DMS 273 (cell line): ENCODE measurements around the gene STK10.
A peak's percentile ranks its signal among the peaks of the same experiment; 100 is the strongest.
"Not testable (repeated sequence)": the region's sequence is repeated elsewhere in the genome, so short reads cannot be mapped to it uniquely, and the experiment has no call there.

Experiments used
- DNase-seq: peaks from one replicate; lab custom pipeline; 2025; ENCODE audit not compliant: unreplicated experiment; lab: John Stamatoyannopoulos, UW

The STK10 gene

DNA sequence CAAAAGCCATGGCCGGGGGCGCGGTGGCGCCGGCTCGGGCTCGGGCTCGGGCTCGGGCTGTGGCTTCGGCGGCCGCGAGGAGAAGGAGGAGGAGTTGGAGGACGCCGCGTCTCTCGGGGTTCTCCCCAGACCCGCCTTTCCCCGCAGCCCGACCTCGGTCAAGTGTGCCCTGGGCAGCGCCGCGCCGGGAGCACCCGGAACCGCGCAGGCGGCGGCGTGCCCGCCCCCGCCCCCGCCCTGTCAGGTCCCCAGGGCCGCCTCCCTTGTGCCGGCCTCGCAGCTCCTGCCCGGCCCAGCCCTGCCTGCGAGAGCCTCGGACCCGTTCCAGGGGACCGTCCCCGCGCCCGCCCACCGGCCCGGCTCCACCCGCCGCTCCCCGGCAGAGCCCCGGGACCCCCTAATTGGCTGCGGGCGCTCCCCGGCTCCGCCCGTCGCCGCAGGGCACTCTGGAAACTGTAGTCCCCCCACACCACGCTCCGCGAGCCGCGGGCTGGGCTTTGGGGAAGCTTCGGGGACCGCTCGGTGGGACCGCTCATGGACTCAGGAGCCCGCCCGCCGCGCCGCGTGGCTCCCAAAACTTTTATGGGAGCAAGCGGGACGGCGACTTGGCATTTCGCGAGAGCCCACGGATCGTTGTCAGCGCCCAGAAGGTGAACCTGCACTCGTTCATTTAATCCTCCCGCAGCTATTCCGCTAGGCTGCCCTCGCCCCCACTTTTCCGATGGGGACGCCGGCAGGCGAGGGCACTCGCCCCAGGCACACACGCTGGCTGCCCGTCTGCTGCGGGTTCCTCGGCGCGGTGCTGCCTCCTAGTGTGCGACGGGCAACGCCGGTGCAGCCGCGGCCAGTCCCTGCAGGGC lies at the start of gene STK10:
Gene STK10 (minus strand): TSS at position 192 of the 860 bp plus-strand sequence. CDS start 182 bp downstream, at position 10.
- peak; percentile 97 for DNase-seq

DNA sequence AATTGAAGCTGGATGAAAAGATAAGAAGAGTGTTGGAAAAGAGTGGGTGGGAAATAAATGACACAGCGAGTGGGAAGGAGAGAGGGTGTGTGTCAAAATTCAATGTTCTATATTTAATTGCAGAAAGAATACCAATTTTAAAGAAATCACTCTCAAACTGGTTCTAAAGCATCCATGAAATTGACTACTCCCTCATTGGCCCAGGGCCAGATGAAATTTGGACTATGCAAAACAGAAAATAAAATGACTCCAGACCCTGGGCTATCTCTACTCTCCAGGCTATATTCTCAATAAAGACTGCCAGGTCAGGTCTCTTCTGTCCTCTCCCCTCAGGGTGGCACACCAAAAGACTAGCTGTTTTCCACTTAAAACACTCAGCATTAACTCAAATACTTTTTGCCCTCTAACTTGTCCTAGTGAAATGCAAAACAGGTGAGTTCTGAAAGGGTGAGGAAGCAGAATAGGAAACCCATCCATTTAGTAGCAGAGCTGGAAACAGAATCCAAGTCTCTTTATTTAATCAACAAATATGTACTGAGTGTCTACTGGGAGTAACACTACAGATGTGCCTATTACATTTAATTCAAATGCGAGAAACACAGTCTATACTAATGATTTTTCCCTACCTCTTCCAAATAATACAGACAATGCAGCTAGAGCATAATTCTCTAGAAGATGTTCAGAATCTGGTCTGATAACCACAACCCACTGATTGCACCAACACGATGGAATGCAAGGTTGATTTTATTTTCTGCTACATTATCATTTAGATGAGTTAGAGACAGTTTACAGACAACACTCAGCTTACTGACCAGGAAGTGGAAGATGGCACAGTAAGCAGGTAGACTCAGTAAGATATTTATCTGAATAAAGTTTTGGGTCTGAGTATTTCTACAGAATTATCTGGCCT lies 48.1 kb upstream of the STK10 start:
- peak; percentile 32 for DNase-seq

DNA sequence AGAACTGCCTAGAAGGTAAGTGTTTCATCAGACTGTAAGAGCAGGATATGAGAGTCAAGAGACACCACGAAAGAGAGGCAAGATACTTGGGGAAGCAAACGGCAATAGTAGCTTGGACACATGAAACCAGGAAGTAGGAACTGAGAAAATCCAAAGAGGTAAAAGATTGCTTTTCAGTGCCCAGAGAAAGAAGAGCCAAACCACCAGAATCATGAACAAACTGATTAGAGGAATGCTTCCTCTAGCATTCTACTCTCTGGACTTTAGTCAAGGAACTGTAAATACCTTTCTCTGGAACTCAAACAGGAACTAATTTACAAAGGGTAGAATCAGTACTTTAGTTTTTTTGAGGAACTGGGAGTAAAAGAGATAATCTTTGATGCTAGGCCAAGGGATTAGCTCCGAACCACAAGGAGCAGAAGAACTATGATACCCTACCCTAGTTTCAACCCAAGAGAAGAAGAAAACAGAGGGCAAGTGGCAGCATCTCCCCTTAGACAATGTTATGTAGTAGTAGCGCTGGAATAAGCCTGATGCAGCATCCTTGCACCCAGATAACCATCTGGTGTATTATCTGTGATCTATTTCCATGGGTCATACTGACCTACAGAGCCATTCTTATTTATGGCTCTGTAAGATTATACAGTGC lies 47.2 kb upstream of the STK10 start:
- no peak for DNase-seq

DNA sequence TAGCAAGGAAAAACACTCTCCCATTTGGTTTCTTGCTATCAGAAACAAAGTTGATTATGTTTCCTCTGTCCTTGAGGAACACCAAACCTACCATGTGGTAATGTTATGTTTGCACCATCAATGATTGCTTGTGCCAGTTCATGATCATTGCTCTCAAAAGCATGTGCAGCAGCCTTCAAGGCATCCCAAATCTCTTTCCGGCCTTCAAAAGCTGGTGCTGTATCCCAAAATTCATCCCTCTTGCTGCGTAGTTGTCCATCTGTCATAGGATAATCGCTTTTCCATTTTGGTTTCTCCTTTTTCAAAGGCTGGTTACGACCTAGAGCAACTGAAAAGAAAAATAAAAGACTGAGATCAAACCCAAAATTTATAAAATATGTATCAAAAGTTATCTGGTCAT lies 46.0 kb upstream of the STK10 start:
- DNase-seq, result no peak

DNA sequence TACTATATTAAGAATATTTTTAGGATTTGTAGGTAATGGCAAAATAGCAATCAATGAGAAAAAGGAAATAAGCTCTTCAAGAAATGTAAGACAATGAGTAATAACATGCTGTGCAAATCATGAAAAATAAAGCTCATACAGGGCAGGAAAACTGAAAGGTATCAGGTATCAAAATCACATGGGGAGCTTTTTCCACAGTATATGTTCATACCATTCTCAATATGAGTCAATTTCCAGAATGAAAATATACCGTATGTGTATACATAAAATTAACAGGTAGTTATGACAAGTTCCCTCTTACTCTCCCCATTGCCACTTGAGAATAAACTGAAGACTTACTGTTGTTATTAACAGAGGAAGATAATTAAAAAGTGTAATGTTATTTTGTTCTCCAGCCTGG lies 41.9 kb upstream of the STK10 start:
- no peak for DNase-seq

DNA sequence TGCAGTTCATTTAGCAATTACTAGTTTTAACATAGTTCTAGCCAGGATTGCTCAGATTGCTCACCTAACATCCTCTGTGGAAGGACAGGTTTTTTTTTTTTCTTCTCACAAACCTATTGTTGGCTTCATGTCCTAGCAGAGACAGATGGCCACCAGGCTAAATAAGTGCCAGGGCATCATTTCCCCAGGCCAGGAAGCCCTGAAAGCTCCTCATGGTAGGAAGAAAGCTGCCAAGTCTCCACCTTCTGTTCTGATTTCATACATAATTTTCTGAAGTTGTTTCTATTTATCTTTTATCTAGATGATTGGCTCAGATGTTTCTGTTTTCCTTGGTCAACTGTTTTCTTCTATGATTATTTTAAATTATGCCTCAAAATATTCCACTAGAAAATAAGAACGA lies 37.0 kb upstream of the STK10 start:
- DNase-seq, result peak; percentile 94

DNA sequence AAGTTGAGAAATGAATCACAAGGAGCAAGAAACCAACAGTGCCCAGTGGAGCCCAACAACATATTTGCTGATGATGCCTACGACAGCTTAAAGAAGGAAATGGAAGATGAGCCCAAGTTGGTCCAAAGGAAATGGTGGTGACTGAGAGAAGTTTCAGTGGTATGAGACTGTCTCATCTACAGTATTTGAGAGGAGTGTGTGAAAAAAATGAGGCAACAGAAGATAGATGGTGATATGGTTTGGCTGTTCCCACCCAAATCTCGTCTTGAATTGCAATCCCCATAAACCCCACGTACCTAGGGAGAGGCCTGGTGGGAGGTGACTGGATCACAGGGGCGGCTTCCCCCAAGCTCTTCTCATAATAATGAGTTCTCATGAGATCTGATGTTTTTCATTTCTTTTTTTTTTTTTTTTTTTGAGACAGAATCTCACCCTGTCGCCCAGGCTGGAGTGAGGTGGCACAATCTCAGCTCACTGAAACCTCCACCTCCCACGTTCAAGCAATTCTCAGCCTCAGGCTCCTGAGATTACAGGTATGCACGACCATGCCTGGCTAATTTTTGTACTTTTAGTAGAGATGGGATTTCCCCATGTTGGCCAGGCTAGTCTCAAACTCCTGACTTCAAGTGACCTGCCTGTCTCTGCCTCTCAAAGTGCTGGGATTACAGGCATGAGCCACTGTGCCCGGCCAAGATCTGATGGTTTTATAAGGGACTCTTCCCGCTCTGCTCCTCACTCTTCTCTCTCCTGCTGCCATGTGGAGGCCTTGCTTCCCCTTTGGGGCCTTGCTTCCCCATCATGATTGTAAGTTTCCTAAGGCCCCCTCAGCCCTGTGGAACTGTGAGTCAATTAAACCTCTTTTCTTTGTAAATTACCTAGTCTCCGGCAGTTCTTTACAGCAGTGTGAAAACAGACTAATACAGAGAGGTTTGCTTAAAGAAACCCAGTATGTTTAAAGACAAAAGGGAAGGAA lies 36.2 kb upstream of the STK10 start:
- peak; percentile 38 for DNase-seq

DNA sequence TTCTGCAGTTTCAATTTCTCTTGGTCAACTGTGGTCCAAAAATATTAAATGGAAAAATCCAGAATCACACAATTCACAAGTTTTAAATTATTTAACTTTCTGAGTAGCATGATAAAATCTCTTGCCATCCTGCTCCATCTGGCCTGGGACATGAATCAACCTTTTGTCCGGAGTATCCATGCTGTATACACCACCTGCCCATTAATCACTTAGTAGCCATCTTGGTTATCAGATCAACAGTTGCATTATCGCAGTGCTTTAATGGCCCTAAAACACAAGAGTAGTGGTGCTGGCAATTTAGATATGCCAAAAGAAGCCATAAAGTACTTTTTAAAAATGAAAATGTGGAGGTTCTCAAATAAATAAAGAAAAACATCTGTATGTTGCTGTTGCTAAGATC lies 31.3 kb upstream of the STK10 start:
- peak; percentile 59 for DNase-seq

DNA sequence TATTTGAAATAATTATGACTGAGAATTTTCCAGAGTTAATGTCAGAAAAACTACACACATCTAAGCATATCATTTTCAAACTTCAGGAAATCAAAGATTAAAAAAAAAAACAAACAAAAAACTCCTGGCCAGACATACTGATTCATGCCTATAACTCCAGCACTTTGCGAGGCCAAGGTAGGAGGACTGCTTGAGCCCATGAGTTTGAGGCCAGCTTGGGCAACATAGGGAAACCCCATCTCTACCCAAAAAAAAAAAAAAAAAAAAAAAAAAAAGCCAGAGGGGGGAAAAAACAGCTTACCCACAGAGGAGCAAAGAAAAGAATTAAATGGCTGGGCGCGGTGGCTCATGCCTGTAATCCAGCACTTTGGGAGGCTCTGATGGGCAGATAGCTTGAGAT lies 28.3 kb upstream of the STK10 start:
- no peak for DNase-seq

DNA sequence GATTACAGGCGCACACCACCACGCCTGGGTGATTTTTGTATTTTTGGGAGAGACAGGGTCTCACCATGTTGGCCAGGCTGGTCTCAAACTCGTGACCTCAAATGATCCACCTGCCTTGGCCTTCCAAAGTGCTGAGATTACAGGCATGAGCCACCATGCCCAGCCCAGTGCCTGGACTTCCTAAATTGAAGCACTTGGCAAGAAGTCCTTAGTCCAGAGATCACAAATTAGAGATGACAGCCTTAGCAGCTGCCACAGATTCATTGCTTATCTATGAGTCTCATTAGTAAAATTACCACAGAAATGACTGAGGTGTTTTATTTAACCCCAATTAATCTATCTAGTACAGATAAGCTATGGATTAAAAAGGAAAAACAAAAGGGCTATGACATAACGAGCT lies 25.1 kb upstream of the STK10 start:
- no peak for DNase-seq

DNA sequence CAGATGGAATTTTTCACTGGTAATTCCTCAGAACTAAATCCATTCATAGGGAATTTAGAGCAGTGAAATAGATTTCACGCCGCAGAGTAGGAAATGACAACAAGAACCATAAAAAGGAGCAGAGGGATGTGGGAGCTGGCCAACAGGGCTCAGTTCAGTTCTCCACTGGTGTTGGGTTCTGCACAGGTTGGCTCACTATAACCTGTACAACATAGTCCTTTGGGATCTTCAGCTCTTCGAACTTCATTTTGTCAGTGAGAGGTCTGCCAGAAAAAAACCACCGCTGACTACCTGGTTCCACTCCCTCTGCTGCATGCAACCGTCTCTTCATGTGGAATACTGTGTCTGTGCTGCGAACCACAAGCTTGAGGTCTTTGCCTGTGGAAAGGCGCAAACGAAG lies 23.7 kb upstream of the STK10 start:
- no peak for DNase-seq

DNA sequence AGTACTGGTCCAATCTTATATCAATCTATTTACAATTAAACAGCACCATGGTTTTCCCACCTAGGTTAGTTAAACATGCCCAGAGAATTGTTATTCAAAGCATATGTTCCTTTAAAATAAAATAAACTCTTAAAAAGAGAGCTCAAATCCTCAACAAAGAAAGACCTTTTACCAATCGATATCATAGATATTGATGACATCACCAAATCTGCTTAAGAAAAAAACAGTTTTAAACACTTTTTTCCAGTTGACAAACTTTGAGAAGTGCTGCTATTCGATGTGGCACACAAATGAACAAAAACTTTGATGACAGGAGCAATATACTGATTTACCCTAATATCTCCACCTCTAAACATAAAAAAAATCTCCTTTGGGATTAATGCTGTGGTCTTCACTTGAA lies 21.7 kb upstream of the STK10 start:
- no peak for DNase-seq

DNA sequence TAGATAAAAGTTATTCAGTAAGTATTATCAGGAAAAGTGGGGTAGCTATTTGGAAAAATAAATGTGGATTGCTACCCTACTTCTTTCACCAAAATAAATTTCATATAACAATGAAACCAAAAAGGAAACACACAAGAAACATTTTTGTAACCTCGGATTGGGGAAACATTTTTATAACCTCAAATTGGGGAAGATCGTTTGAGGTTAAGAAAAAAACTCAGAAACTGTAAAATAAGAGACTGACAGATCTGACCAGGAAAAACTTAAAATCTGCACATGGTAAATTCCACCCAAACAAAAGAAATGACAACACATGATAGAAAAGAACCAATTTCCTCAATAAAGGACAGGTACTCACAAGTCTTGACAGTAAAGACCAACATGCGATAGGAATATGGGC lies 19.5 kb upstream of the STK10 start:
- no peak for DNase-seq

DNA sequence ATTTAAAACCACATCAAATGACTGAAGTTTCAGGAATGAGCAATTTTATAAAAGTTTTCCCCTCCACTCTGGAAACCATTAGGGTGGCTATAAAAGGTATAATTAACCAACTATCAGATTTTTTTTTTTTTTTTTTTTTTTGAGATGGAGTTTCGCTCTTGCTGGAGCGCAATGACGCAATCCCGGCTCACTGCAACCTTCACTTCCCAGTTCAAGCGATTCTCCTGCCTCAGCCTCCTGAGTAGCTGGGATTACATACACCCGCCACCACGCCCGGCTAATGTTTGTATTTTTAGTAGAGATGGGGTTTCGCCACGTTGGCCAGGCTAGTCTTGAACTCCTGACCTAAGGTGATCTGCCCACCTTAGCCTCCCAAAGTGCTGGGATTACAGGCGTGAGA lies 18.0 kb upstream of the STK10 start:
- DNase-seq, result not testable (repeated sequence)

DNA sequence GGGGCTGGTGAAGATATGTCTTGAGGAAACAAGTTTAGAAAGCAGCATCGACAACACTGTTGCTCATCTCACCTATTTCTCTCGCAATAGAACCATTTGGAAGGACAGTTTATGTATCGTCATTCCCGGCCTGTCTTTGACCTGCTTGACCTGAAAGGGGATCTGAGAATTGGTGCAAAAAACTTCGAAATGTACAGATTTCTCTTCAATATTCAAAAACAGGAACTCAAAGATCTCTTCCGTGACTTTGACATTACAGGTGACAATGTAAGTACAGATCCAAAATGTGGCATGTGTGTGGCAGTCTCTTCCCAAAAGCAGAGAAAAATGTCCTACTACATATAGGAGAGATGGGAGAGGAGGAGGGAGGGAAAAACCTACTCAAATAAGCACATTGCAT lies 12.5 kb upstream of the STK10 start:
- no peak for DNase-seq

DNA sequence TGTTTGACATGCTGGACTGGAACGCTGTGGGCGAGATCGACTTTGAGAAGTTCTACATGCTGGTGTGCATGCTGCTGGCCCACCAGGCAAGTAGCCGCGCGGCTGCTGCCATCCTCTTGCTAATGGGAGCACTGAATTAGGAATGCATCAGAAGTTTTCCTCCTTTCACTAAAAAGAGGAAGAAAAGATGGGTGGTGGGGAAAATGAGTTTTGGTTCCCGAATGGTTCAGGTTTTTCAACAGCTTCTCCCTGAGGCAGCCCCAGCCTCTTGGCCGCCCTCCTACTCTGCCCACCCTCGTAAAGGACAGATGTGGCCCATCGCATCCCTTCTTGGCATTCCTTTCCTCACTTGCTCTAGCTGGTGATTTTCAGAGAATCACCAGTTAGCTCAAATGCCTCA lies 11.4 kb upstream of the STK10 start:
- DNase-seq, result no peak

DNA sequence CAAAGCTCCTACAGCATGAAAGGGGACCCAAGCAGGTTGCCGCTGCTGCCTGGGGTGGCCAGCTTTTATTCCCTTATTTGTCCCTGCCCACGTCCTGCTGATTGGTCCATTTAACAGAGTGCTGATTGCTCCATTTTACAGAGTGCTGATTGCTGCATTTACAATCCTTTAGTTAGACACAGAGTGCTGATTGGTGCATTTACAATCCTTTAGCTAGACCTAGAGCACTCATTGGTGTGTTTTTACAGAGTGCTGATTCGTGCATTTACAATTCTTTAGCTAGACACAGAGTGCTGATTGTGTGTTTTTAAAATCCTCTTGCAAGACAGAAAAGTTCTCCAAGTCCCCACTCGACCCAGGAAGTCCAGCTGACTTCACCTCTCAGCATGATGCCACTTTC lies 9.8 kb upstream of the STK10 start:
- not testable (repeated sequence) for DNase-seq

DNA sequence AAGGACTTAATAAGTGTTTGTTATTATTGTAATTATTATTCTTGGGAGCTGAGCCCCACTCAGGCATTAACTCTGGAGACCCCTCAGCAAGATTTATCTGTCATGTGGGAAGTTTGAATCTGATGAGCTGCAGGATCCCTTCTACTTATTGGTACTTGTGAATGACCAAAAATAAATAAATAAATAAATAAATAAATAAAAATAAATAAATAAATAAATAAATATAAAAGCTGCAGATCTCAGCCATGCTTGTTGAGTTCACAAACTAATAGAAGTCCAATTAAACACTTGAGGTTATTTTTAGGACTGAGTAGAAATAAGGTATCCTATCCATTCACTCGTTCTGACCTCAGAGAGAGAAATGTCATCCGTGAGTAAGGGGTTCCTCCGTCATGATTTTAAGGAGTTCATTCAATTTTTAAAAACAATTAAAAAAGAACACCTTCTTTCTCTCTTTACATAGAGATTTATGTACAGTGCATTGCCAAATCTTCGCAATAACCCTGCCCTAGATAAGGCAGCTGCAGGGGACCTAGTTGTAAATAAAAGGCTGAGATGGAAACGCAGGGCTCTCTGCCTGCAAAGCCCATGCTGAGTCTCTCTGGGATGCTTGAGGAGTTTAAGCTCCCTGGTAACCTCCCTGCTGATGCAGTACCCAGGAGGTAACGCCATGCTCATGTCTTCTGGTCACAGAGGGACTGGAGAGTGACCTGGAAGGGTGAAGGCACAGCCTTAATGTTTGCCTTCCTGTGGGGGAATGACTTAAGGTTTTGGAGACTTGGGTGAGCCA lies 7.2 kb upstream of the STK10 start:
- no peak for DNase-seq

DNA sequence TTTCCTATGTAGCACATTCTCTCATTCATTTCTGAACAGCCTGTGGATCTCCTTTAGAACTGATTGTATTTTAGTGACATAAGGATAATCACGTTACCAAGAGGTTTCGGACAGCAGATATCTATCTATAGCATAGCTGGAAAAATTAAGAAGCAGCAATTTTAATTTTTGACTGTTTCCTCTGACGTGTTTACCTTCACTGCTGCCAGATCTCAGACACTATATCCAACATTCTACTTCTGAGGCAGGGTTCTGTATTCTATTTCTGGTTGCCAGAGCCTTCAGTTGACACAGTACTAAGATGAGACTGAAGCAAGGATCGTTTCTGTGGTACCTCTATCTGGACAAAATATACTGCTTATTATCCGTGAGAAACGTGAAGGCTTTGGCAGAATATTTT lies 5.8 kb upstream of the STK10 start, which contains the start of gene EFCAB9:
Gene EFCAB9 (plus strand): TSS at position 301 of the 400 bp plus-strand sequence. CDS start 1 bp downstream, at position 302.
- no peak for DNase-seq
